HG03378 (cell line): ENCODE results near the gene CBX5.
A peak's percentile ranks its signal among the peaks of the same experiment; 100 is the strongest.
"Not testable (repeated sequence)": the region's sequence is repeated elsewhere in the genome, so short reads cannot be mapped to it uniquely, and the experiment has no call there.

ENCODE experiments used
- ATAC-seq: cut with Tn5 transposase; IDR thresholded peaks from one replicate; pipeline ENCODE4 v1.9.1; 2021; ENCODE audit warnings: mild to moderate bottlenecking, moderate library complexity; ENCODE audit not compliant: unreplicated experiment

Gene CBX5

GRCh38 chr12:54294953-54295566 is 15.1 kb upstream of the CBX5 start:
- no peak for ATAC-seq

GRCh38 chr12:54294152-54294952 is 14.4 kb upstream of the CBX5 start:
- ATAC-seq = no peak

GRCh38 chr12:54292931-54293241 is 13.0 kb upstream of the CBX5 start:
- ATAC-seq = no peak

- no peak for ATAC-seq
Measured at GRCh38 chr12:54292083-54292930, 12.4 kb upstream of the CBX5 start.

GRCh38 chr12:54287261-54288157 is 7.6 kb upstream of the CBX5 start:
- no peak for ATAC-seq

GRCh38 chr12:54286042-54287030 is 6.4 kb upstream of the CBX5 start:
- ATAC-seq = no peak

- ATAC-seq = no peak
Measured at GRCh38 chr12:54285150-54286041, 5.5 kb upstream of the CBX5 start.

GRCh38 chr12:54284070-54284780 is 4.3 kb upstream of the CBX5 start:
- not testable (repeated sequence) for ATAC-seq

- ATAC-seq = no peak
Measured at GRCh38 chr12:54282949-54283593, 3.1 kb upstream of the CBX5 start.

- not testable (repeated sequence) for ATAC-seq
Measured at GRCh38 chr12:54281694-54282093, 1.8 kb upstream of the CBX5 start.

GRCh38 chr12:54281261-54281638 is 1.3 kb upstream of the CBX5 start:
- not testable (repeated sequence) for ATAC-seq

- ATAC-seq = peak; percentile 87
Measured at GRCh38 chr12:54280468-54281260, 742 bp upstream of the CBX5 start, which contains the start of gene HNRNPA1. Gene HNRNPA1 (plus strand): TSS chr12:54280726. CDS start chr12:54280808, 82 bp downstream.

- ATAC-seq = no peak
Measured at GRCh38 chr12:54279227-54279631, 693 bp downstream of the CBX5 start.

- ATAC-seq = no peak
Measured at GRCh38 chr12:54277823-54278276, 2.1 kb downstream of the CBX5 start.

GRCh38 chr12:54276368-54276767 is 3.6 kb downstream of the CBX5 start:
- no peak for ATAC-seq

GRCh38 chr12:54273981-54274380 is 5.9 kb downstream of the CBX5 start:
- no peak for ATAC-seq
